Astrocyte (in vitro differentiated cells and primary cell): ENCODE measurements around the gene PBX2. TPM values are rescaled to one million over a fixed set of nuclear protein-coding genes. Genes with fewer than 3 reads are reported as not detected.
A peak's percentile ranks its signal among the peaks of the same experiment; 100 is the strongest.

ENCODE experiments used
- DNase-seq: peaks from one replicate; pipeline ENCODE4 v3.0.0-alpha.2; 2010; ENCODE audit warnings: low read depth
- FAIRE-seq: peaks from 2 replicates; lab custom pipeline; 2011; peaks lifted over from hg19 to GRCh38; lab: Jason Lieb, UNC
- H2AFZ ChIP-seq: 2 replicates; pipeline ENCODE4 v1.6.0; 2012; ENCODE audit warnings: low read depth, low read length, inconsistent platforms
- H3K27ac ChIP-seq: 2 replicates; pipeline ENCODE4 v1.5.1; 2011; ENCODE audit warnings: low read depth, low read length, inconsistent platforms
- H3K27me3 ChIP-seq: 2 replicates; pipeline ENCODE4 v1.6.0; 2011; ENCODE audit warnings: low read length, inconsistent platforms; ENCODE audit not compliant: insufficient read depth
- H3K36me3 ChIP-seq: 2 replicates; pipeline ENCODE4 v1.5.1; 2011; ENCODE audit warnings: low read length, inconsistent platforms; ENCODE audit not compliant: insufficient read depth
- H3K4me1 ChIP-seq: 2 replicates; pipeline ENCODE4 v1.5.1; 2011; ENCODE audit warnings: low read length, inconsistent platforms; ENCODE audit not compliant: insufficient read depth
- H3K4me2 ChIP-seq: 2 replicates; pipeline ENCODE4 v1.6.0; 2012; ENCODE audit warnings: low read length, inconsistent platforms
- H3K4me3 ChIP-seq: 2 replicates; pipeline ENCODE4 v1.5.1; 2011; ENCODE audit warnings: low read depth, mild to moderate bottlenecking, low read length, inconsistent platforms; ENCODE audit not compliant: insufficient read depth
- H3K79me2 ChIP-seq: 2 replicates; pipeline ENCODE4 v1.6.0; 2012; ENCODE audit warnings: mild to moderate bottlenecking, low read length, inconsistent platforms; ENCODE audit not compliant: insufficient read depth
- H3K9ac ChIP-seq: 2 replicates; pipeline ENCODE4 v1.6.0; 2012; ENCODE audit warnings: mild to moderate bottlenecking, low read length, inconsistent platforms
- H3K9me3 ChIP-seq: 2 replicates; pipeline ENCODE4 v1.5.1; 2012; ENCODE audit warnings: low read depth, mild to moderate bottlenecking, low read length, inconsistent platforms; ENCODE audit not compliant: insufficient read depth
- H4K20me1 ChIP-seq: 2 replicates; pipeline ENCODE4 v1.6.0; 2012; ENCODE audit warnings: low read length, inconsistent platforms; ENCODE audit not compliant: insufficient read depth
- H3K27ac Mint-ChIP-seq: one replicate; pipeline ENCODE4 v1.8.0; 2021; ENCODE audit warnings: mild to moderate bottlenecking, mixed read lengths; ENCODE audit not compliant: unreplicated experiment
- H3K27me3 Mint-ChIP-seq: one replicate; pipeline ENCODE4 v1.8.0; 2021; ENCODE audit warnings: low read depth, mixed read lengths; ENCODE audit not compliant: unreplicated experiment
- H3K36me3 Mint-ChIP-seq: one replicate; pipeline ENCODE4 v1.8.0; 2021; ENCODE audit warnings: low read depth, mixed read lengths; ENCODE audit not compliant: unreplicated experiment
- H3K4me1 Mint-ChIP-seq: one replicate; pipeline ENCODE4 v1.8.0; 2021; ENCODE audit warnings: low read depth, mixed read lengths; ENCODE audit not compliant: unreplicated experiment
- H3K4me3 Mint-ChIP-seq: one replicate; pipeline ENCODE4 v1.8.0; 2021; ENCODE audit warnings: mild to moderate bottlenecking, moderate library complexity, mixed read lengths; ENCODE audit not compliant: unreplicated experiment
- H3K9me3 Mint-ChIP-seq: one replicate; pipeline ENCODE4 v1.8.0; 2021; ENCODE audit warnings: mild to moderate bottlenecking, mixed read lengths; ENCODE audit not compliant: unreplicated experiment
- CTCF ChIP-seq: IDR thresholded peaks from 2 replicates; pipeline ENCODE4 v1.5.1; 2011; ENCODE audit warnings: low read depth, mild to moderate bottlenecking, inconsistent platforms, low read length, moderate library complexity; ENCODE audit not compliant: insufficient read depth
- EZH2 ChIP-seq: IDR thresholded peaks from 2 replicates; pipeline ENCODE4 v1.6.1; 2012; ENCODE audit warnings: mild to moderate bottlenecking, low read length, inconsistent platforms; ENCODE audit not compliant: insufficient read depth
- total RNA-seq: library from RNA; stranded (reverse); gene quantifications from 2 replicates; pipeline ENCODE4 v1.2.1, GENCODE V29; 2021

Gene PBX2
- total RNA-seq, 1 donor from 2014 or later = 80.7 TPM

DNA sequence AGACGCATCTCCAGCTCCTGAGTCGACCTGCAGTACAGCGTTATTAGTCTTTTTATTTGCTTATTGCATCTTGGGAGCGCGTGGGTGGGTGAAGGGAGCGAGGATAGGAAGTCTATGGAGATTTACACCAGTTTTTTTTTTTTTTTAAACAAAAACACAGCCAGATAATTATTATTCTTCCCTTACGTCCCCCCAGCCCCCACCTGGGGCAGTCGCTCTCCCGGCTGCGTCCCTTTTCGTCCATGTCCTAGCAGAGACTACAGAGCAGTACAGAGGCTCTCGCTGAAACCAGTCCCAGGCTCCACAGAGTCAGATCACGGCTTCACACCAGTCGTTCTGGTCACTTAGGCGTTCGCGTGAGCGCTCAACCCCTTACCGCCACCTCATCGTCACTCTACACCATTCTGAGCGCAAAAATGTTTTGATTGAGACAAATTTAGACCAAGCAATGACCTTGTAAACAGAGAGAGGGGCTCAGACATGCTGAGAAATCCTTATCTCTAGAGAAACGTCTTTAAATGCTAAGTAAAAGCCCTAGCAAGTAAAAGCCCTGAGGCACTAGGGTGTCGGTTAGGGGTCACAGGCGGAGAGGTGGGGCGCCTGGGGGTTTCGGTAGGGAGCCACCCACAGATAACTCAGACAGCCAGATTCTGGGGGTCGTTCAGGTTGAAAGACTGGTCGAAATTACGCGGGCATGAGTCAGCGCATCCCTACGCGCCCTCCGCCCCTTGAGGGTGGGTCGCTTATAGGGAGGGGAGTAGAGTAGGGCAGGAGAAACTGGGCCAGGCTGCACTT lies 37.0 kb downstream of the PBX2 start:
- peak overlapping the region; percentile 95 for H3K27ac Mint-ChIP-seq

DNA sequence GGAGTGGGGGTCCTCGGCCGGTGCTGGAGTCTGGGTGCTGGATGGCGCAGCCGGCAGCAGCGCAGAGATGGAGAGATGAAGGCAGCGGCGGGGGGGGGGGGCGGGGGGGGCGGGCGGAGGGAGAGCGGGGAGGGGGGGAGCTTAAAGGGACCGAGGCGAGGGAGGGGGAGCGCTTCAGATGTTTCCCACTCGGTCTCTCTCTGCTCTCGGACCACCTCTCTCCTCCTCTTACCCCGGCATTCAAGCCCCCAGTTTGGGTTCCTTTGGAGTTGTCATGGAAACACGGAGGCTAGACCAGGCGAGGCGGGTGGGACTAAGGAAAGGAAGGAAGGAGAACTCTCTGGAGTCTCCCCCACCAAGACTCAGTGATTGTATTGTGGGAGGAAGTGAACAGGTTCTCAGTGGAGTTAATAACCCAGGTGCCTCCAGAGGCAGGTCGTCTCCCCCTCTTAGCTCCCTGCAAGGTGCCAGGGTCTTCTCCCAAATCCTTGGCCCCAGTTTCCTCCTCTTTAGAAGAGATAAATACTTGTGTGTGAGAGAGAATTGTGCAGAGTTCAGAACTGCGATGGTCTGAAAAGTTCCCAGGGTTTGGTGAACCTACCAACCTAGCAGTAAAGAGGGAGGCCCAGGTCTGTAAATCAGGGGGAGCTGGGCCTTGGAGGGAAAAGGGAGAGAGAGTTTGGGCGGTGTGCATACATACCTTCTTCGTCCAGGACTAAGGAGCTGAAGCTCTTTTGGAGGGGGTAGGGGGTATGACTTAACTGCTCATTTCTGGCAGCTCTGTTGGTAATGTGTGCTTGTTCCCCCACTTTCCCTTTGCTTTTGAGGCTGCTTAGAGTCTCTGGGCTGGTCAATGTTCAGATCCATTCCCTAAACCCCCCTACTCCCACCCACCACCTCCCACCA lies 37.9 kb downstream of the PBX2 start, which contains the start of gene PRRT1:
Gene PRRT1 (minus strand): TSS at position 77 of the 906 bp plus-strand sequence. CDS start 112 bp downstream, outside the sequence.
- no peak for FAIRE-seq
- DNase-seq = no peak
- Histone ChIP-seq H3K4me1 (peaks cover 24% of the 10 kb centered on the region), H3K9ac (peak within 1 kb of the TSS; percentile 86), H3K4me2 (peak within 1 kb of the TSS; percentile 92), H3K27me3 (peaks cover 28% of the 10 kb centered on the region), H3K27ac (peak within 1 kb of the TSS; percentile 82), H4K20me1 (peaks cover 9% of the 10 kb centered on the region), H3K9me3 (no peaks in the 10 kb centered on the region), H3K79me2 (peaks cover 17% of the 10 kb centered on the region), H3K36me3 (peaks cover 4% of the 10 kb centered on the region), H2AFZ (peak within 1 kb of the TSS; percentile 6), H3K4me3 (peak within 1 kb of the TSS; percentile 88)
- Mint-ChIP-seq H3K27me3 (peaks cover 30% of the 10 kb centered on the region), H3K4me3 (peak within 1 kb of the TSS; percentile 98), H3K9me3 (peaks cover 9% of the 10 kb centered on the region), H3K4me1 (peaks cover 19% of the 10 kb centered on the region), H3K27ac (peak within 1 kb of the TSS; percentile 95), H3K36me3 (peaks cover 11% of the 10 kb centered on the region)
- TF ChIP-seq EZH2 (no peak), CTCF (no peak)

More for the DNA sequence above, 37.0 kb downstream of the PBX2 start:
- Histone ChIP-seq H3K27ac (peak overlapping the region; percentile 82), H3K79me2 (peaks cover 17% of the 10 kb centered on the region), H3K9me3 (no peaks in the 10 kb centered on the region), H3K36me3 (peaks cover 4% of the 10 kb centered on the region), H4K20me1 (peaks cover 9% of the 10 kb centered on the region), H3K4me1 (peaks cover 24% of the 10 kb centered on the region), H3K4me2 (peak overlapping the region; percentile 92), H3K4me3 (peak overlapping the region; percentile 88), H3K9ac (peak overlapping the region; percentile 86), H3K27me3 (peaks cover 21% of the 10 kb centered on the region), H2AFZ (peak overlapping the region; percentile 76)
- peaks cover 8% of the 10 kb centered on the region for H3K9me3 Mint-ChIP-seq
- FAIRE-seq (no peak), DNase-seq (peak; percentile 33)
- H3K4me3 Mint-ChIP-seq = peak overlapping the region; percentile 98
- peaks cover 19% of the 10 kb centered on the region for H3K4me1 Mint-ChIP-seq
- TF ChIP-seq CTCF = no peak
- no peak for TF ChIP-seq EZH2
- peaks cover 27% of the 10 kb centered on the region for H3K27me3 Mint-ChIP-seq
- H3K36me3 Mint-ChIP-seq = peaks cover 16% of the 10 kb centered on the region
